Ecto neural progenitor cell (in vitro differentiated cells): Measurements from ENCODE around the gene SLC22A25.
"Not testable (repeated sequence)": the region's sequence is repeated elsewhere in the genome, so short reads cannot be mapped to it uniquely, and the experiment has no call there.

ENCODE experiments used
- DNase-seq: peaks from one replicate; pipeline ENCODE4 v3.0.0-alpha.2; 2018; ENCODE audit warnings: low spot score

SLC22A25 gene

DNA sequence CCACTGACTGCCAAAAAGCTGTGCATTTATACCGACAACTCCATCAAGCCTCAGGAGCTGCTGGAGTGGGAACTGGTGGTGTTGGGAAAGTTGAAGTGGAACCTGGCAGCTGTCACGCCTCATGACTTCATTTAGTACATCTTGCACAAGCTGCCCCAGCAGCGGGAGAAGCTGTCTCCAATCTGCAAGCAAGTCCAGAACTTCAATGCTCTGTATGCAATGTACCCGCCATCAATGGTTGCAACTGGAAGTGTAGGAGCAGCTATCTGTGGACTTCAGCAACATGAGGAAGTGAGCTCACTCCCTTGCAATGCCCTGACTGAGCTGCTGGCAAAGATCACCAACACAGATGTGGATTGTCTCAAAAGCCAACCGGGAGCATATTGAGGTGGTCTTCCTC lies at the start of gene SLC22A25:
Gene SLC22A25 (minus strand): TSS at position 67 of the 400 bp plus-strand sequence. CDS start 13,947 bp downstream, outside the sequence.
- no peak for DNase-seq

DNA sequence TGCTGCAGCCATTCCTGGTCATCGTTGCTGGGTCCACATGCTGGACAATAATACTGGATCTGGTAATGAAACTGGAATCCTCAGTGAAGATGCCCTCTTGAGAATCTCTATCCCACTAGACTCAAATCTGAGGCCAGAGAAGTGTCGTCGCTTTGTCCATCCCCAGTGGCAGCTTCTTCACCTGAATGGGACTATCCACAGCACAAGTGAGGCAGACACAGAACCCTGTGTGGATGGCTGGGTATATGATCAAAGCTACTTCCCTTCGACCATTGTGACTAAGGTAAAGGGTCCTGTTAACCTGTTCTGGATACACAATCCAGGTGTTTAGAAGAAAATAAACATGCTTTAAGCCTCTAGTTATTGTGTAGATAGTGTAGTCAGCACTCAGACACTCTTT lies 46.9 kb upstream of the SLC22A25 start:
- DNase-seq = no peak

DNA sequence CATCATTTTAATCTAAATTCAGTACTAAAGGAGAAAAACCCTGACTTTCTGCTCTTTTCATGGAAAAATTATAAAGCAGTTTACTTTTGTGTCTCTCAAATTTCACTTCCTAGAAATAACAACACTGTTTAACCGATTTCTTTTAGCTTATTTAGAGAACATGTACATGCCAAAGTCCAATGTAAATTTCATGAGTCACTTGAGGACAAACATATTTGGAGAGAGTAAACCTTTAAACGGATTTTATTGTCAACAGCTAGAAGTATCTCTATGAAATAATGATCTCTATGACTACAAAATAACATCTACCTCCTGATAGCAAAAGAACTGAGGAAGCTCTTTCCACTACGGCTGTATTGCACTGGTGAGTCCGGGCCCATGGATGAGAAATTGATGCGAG lies 46.3 kb upstream of the SLC22A25 start:
- no peak for DNase-seq

DNA sequence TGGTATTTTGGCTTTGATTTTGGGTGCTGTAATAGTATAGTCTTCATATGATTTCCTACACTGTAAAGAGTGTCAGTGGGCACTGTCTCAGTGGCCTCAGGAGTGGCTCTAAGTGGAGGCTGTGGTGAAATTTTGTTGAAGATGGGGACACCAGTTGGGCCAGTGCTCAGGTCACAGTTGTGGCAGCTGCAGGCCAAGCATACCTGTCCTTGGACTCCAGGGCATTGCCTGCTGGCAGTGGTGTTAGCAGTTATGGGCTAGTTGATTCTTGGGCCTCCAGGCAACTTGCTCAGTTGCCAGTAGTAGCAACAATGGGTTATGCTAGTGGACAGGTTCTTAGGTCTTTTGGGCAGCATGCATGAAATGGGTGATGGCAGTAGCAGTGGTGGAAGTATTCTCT lies 39.2 kb upstream of the SLC22A25 start:
- DNase-seq = no peak

DNA sequence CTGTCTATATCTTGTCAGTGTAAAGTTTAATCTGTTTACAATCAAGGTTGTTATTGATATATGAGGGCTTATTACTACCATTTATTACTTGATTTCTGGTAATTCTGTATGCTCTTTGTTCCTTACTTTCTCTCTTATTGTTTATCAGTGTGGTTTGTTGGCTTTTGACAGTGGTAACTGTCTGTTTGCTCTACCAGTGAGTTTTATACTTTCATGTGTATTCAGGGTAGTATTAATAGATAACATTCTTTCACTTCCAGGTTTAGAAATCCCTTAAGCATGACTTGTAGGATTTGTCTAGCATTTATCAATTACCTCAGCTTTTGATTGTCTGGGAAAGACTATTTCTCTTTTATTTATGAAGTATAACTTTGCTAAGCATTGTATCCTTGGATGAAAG lies 37.5 kb upstream of the SLC22A25 start:
- no peak for DNase-seq

DNA sequence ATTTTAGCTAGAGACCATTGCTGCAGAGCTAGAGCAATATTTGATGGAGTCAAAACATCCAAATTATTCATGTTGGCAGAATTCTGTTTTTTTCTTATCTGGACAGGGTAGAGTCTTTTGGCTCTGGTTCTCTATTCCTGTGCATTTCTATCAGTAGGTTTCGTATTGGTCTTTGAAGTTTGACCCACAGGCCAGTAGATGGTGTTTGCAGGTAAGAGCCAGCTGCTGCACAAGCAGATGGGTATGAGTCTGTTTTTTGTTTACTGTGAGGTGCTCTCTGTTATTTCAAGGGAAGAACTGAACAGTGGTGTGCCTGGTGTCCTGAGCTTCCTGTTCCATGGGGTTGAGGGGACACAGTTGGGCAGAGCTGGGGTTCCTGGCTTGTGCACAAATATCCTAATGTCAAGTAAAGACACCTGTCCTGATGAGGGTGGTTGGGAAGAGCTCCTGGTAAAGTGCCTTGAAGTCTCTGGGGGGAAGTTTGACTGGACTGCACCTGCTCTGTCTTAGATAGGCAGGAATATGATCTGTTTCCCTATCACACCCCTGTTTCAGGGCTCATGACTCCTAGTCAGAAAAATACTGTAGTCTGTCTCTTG lies 34.0 kb upstream of the SLC22A25 start:
- no peak for DNase-seq

DNA sequence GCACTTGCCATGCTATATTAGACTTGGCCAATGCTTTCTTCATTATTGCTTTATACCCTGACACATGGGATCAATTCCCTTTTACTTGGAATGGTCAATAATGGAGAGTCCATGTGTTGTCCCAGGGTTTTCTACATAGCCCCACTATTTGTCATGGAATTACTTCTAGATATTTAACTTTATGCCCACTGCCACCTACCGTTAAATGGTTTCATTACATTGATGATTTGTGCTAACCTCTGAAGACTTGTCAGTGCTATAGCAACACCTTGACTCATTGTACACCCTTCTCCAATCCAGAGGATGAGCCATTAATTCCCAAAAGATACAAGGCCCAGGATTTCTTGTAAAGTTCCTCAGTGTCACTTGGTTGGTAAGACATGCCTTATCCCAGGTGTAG lies 31.4 kb upstream of the SLC22A25 start:
- DNase-seq = no peak

DNA sequence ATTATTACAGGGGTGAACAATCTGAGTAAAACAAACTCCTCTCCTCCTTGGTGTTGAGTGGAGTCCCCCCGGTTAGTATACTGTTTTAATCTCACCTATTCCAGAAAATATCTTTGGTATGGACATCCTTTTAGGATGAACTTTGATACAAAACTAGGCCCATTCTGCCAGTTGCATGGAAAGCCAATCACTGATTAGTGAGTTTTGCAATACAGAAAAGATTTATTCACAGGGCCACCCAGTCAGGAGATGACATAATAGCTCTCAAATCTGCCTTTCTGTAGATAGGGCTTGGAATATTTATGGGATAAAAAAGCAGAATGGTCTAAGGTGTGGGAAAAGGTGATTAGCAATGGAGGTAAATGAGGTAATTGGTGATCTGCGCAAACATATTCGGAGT lies 30.3 kb upstream of the SLC22A25 start:
- DNase-seq = no peak

DNA sequence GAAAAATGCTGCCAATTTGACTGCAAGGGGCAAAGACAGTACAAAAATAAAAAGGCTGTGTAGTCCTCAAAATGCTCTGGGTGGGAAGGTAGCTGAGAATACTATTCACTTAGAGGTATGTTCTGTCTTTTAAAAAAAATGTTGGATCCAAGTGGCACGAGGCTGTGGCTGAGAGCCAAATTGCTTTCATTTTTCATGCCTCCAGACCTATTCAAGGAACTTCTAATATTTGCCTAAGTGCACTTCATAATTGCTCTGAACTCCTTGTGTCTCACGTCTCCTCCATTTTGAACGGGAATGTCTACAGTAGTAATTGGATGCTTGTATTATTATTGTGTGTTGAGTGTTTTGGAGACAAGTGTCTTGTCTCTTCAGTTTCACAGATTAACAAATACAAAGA lies 19.1 kb upstream of the SLC22A25 start:
- DNase-seq = no peak

DNA sequence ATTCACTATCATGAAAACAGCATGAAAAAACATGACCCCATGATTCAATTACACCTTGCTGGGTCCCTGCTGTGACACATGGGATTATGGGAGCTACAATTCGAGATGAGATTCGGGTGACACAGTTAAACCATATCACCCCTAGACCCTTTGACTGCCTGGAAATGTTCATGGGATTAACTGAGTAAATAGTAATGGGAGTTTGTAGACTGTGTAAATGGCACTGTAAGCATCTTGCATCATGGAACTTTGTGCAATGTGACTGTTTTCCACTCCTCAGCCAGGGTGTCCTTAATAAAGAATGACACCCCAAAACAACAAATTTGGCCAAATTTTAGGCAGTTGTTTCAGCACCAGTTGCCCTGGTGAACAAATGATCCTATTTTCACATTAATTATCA lies 7.9 kb upstream of the SLC22A25 start:
- no peak for DNase-seq

DNA sequence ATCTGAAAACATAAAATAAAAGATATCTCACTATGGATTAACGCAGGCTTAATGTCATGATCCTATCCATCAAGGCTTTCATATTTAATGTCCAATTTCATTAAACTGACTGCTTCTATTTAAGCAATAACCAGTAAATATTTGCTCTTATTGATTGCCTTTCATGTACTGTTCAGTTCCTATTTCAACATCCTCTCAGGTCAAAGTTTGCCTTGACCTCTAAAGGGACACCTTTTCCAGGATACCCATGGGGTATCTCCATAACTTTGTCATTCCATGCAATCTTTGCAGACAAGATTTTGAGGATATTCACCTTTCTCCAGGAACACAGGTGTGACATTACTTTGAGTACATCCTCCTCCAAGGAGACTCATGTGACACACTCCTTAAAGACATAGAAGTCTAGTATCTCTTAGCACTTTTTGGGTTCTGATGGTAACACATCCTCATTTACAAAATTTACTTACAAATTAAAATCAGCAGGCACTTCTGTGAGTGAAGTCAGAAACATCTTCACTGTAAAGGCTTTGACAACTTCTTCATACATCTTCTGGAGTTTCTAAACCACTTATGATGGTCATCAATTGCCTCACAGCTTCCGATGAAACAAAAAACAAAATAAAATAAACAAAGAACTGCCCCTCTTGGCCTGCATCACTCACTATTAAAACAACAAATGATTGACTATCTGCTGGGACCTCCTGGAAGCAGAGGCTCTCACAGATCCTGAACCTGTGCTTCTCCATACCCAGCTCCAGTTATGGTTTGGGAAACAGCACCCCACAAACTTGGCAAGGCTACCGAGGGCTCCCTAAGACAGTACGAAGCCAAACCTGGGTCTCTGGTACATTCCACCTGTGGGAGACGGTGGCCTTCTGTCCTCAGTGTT lies 7.0 kb upstream of the SLC22A25 start:
- no peak for DNase-seq

DNA sequence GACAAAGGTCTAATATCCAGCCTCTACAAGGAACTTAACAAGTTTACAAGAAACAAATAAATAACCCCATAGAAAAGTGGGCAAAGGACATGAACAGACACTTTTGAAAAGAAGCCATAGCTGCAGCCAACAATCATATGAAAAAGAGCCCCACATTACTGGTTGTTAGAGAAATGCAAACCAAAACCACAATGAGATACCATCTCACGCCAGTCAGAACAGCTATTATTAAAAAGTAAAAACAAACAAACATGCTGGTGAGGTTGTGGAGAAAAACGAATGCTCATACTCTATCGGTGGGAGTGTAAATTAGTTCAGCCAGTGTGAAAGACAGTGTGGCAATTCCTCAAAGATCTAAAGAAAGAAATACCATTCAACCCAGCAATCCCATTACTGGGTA lies 5.6 kb upstream of the SLC22A25 start:
- DNase-seq = no peak

DNA sequence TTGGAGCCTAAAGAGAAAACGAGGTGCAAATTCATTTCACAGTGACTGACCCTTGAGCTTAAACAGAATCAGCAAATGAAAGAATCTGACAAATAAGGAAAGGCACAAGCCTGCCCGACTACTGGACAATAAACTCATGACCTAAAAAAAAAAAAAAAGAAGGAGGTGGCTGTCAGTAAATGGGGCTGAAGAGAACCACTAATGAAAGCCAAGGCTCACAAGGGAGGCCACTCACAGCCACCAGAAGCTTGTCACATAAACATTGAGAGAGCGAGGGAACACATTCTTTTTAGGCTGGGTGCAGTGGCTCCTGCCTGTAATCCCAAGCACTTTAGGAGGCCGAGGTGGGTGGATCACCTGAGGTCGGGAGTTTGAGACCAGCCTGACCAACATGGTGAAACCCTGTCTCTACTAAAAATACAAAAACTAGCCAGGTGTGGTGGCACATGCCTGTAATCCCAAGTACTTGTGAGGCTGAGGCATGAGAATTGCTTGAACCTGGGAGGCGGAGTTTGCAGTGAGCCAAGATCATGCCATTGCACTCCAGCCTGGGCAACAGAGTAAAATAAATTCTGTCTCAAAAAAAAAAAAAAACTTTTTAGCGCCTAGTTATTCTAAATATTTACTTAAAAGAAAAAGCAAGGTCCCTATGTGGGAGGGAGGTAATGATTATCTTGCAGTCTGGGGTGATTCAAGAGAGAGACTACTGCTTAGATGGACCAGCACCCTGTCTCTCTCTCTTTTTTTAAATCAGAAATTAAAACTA lies 4.0 kb upstream of the SLC22A25 start:
- not testable (repeated sequence) for DNase-seq

DNA sequence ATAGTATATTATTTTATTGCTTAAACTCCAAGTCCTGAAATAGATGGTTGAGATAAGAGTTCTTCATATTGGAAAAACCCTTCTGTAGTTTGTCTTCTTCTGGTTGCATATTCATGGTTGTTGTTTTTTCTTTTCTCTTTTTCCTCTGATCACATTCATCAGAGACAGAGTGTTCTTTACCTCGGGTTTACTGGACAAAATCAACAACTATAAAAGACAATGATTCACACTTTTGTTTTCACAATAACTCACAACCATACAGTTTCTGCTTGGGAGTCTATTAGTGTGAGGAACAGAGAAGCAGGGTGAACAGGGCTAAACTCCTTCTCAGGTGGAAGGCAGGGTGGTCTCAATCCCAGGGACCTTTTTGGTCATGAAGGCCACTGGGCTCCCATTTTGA lies 2.6 kb upstream of the SLC22A25 start:
- no peak for DNase-seq

DNA sequence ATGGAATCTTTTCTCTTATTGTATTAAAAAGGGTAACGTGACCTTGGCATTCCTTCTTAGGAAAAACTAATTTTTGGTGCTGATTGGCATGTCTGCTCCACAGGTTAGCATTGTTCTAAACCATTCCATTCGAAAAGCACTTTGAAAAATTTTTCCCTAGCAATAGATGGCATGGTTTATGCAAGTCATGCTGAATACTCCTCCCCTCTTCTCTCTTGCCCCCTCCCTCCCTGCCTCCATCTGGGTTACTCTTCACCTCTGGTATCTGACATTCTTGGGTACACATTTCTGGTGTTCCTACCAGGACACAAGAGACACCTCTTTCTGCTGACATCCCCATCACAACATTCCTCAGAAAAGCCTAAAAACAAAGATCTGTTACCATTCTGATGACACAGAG lies 1.5 kb upstream of the SLC22A25 start:
- no peak for DNase-seq

DNA sequence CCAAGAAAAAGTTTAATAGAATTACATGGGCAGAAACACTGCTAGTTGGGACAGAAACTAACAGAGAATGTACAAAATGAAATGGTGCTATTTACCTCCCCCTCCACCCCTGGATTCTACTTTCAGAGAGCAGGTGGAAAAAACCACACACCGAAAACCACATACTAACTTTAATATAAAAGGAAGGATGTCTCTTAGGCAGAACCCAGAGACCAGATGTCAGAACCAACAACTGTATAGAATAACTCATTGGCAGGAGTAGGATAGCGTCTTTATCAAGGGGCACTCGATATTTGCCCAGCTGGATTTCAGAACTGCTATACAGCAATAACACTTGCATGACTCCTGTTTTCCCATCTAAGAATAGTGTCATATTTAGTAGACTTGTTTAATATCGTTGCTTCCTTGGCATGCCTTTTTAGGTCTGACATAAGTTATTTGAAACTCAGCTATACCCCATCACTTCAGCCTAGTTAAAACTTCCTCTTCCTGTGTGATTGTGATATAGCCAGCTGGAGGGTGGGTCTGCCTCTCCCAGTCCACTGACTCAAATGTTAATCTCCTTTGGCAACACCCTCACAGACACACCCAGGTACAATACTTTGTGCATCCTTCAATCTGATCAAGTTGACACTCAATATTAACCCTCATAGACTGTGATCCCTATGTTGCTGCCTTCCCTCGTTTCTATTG lies 1.2 kb downstream of the SLC22A25 start:
- no peak for DNase-seq

DNA sequence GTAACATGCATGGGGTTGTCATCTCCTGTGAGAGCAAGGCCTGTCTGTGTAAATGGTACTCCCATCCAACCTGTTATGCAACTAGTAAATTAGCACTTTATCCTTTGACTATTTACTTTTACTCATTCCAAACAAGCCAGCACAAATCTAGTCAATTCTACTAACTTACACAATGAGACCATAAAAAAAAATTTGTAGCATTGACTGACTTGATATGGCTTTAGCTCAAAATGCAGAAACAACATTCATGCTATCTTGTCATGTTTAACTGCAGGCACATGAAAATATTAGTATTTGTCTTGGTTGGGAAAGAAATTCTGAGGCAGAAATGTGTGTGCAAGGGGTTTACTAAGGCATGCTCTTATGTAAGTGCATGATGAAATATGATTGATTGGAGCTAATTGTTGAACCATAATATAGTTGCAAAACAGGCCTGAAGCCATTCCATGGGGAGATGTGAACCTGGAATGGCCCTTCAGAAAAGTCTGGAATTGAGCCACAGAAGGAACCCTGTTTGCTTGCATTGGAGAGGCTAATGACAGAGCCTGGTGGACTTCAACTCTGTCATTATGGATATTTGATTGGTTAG lies 2.5 kb downstream of the SLC22A25 start:
- DNase-seq = no peak

DNA sequence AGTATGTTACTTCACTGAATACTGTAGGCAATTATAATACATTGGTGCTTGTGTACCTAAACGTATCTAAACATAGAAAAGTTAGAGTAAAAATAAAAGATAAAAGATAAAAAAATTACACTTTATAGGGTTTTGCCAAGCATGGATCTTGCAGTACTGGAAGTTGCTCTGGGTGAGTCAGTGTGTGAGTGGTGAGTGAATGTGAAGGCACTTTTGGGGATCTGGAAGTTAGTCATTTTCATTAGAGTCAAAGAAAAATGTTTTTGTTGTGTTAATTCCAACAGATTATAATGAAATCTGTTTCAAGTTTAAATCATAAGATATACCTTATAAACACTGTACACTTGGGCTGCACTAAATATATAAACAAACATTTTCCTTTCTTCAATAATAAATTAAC lies 3.3 kb downstream of the SLC22A25 start:
- no peak for DNase-seq

DNA sequence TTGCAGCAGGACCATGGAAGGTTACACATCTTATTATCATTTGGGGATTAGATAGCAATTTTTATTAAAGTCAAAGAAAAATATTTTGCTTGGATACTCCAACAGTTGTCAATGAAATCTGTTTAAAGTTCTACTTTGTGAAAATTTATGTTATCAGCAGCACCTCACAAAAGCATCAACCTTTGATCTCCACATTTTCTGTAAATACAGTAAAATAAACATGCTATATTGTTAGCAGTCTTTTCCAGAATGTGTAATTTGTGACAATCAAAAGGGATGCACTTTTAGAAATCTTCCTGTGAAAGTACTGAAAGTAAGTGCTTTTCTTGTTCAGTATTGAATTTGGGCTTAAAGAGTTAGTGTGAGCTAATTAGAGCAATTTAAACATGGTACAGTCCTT lies 4.1 kb downstream of the SLC22A25 start:
- no peak for DNase-seq

DNA sequence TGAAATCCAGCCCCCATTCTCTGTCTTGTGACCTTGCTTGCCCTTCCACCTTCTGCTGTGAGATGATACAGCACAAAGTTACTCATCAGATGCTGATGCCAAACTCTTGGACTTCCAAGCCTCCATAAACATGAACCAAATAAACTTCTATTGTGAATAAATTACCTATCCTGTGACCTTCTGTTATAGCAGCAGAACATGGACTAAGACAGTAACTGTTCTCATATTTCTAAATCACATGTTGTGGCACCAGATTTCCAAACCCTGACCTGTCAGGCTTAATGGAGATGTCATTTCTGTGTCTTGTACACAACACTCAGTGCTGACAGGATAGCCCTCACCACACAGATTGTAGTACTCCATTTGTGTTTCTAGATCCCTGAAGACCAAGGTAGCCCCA lies 6.0 kb downstream of the SLC22A25 start:
- no peak for DNase-seq

DNA sequence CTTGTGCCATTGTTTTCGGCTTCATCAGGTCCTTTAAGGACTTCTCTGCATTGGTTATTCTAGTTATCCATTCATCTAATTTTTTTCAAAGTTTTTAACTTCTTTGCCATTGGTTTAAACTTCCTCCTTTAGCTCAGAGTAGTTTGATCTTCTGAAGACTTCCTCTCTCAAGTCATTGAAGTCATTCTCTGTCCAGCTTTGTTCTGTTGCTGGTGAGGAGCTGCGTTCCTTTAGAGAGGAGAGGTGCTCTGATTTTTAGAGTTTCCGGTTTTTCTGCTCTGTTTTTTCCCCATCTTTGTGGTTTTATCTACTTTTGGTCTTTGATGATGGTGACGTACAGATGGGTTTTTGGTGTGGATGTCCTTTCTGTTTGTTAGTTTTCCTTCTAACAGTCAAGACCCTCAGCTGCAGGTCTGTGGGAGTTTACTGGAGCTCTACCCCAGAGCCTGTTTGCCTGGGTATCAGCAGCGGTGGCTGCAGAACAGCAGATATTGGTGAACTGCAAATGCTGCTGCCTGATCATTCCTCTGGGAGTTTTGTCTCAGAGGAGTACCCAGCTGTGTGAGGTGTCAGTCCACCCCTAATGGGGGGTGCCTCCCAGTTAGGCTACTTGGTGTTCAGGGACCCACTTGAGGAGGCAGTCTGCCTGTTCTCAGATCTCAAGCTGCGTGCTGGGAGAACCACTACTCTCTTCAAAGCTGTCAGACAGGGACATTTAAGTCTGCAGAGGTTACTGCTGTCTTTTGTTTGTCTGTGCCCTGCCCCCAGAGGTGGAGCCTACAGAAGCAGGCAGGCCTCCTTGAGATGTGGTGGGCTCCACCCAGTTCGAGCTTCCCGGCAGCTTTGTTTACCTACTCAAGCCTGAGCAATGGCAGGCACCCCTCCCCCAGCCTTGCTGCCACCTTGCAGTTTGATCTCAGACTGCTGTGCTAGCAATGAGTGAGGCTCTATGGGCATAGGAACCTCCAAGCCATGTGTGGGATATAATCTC lies 7.6 kb downstream of the SLC22A25 start:
- not testable (repeated sequence) for DNase-seq
